Spleen (tissue), 11 donors: ENCODE data around the gene GDPD5. TPM values are rescaled to one million over a fixed set of nuclear protein-coding genes. Genes with fewer than 3 reads are reported as not detected.
A peak's percentile ranks its signal among the peaks of the same experiment; 100 is the strongest.

Experiments
- DNase-seq: peaks from one replicate; pipeline ENCODE4 v3.0.0-alpha.2; 2020
- H3K27ac ChIP-seq, 8 donors: fragments of 200-600 bp; sonication (generic) in 7 of 8; 1 replicate in 4 of 8; 2 replicates in 4 of 8; pipeline versions ENCODE4 v1.5.0 to v1.8.0; 2016 to 2021; ENCODE audit warnings: inconsistent platforms in 4 of 8, mild to moderate bottlenecking in 4 of 8, moderate library complexity in 1 of 8
- H3K27me3 ChIP-seq, 7 donors: fragments of 200-600 bp; sonication (generic) in 6 of 7; replicated peaks in 1 of 7; 1 replicate in 4 of 7; 2 replicates in 3 of 7; pipeline versions ENCODE4 v1.5.0 to v1.8.0; 2016 to 2021; ENCODE audit warnings: inconsistent platforms in 3 of 7, mild to moderate bottlenecking in 1 of 7
- H3K36me3 ChIP-seq, 6 donors: fragments of 200-600 bp; sonication (generic) in 5 of 6; 1 replicate in 4 of 6; 2 replicates in 2 of 6; pipeline versions ENCODE4 v1.5.0 to v1.8.0; 2016 to 2021; ENCODE audit warnings: inconsistent platforms in 2 of 6
- H3K4me1 ChIP-seq, 6 donors: fragments of 200-600 bp; sonication (generic) in 5 of 6; 1 replicate in 3 of 6; 2 replicates in 3 of 6; pipeline versions ENCODE4 v1.5.0 to v1.8.0; 2016 to 2021; ENCODE audit warnings: inconsistent platforms in 3 of 6
- H3K4me3 ChIP-seq, 8 donors: fragments of 200-600 bp; sonication (generic) in 7 of 8; 1 replicate in 4 of 8; 2 replicates in 4 of 8; pipeline versions ENCODE4 v1.5.0 to v1.8.0; 2016 to 2021; ENCODE audit warnings: inconsistent platforms in 4 of 8, mild to moderate bottlenecking in 4 of 8, moderate library complexity in 2 of 8
- H3K9me3 ChIP-seq, 8 donors: fragments of 200-600 bp; sonication (generic) in 7 of 8; 1 replicate in 4 of 8; 2 replicates in 4 of 8; pipeline versions ENCODE4 v1.5.0 to v1.8.0; 2016 to 2021; ENCODE audit warnings: inconsistent platforms in 4 of 8
- CTCF ChIP-seq, 11 experiments: fragments of 200-600 bp in 7 of 11; fragments of 450-650 bp in 4 of 11; sonication (generic) in 4 of 11; IDR thresholded peaks in 8 of 11; conservative IDR thresholded peaks in 3 of 11; 1 replicate in 7 of 11; 2 replicates in 4 of 11; pipeline versions ENCODE4 v1.4.0 to v1.8.0; 2016 to 2021; ENCODE audit warnings: antibody characterized with exemption in 11 of 11, inconsistent platforms in 4 of 11, mild to moderate bottlenecking in 1 of 11
- POLR2A ChIP-seq, 3 donors: fragments of 450-650 bp; IDR thresholded peaks; one replicate each; pipeline ENCODE4 v1.5.1; 2017; ENCODE audit warnings: antibody characterized with exemption in 3 of 3, mild to moderate bottlenecking in 1 of 3
- POLR2AphosphoS5 ChIP-seq, 3 donors: sonication (generic); formaldehyde crosslinking; IDR thresholded peaks; one replicate each; pipeline ENCODE4 v1.5.1; 2017; ENCODE audit warnings: antibody characterized with exemption in 3 of 3
- WGBS, 5 donors: extraction: QIAGEN DNeasy Blood & Tissue Kit in 3 of 5; methylation state at CpG; one replicate each; pipeline versions ENCODE4 v1.1.5 to v1.1.7; 2013 to 2018; 5-methylcytosine and 5-hydroxymethylcytosine counted together
- intact Hi-C: fragments of 100-400 bp; cut with DNase I; formaldehyde crosslinking; loops from one replicate; pipeline ENCODE4 v1.15.0; 2023; ENCODE audit warnings: low total_unique reads
- polyA plus RNA-seq, 3 donors: library from polyadenylated mRNA; stranded (reverse); fragments of 200-250 nt; gene quantifications; one replicate each; pipeline ENCODE4 v1.2.1, GENCODE V29; 2013
- total RNA-seq, 7 donors: library from RNA; depleted of rRNA in 3 of 7; stranded (reverse); fragments of >200 nt in 3 of 7; fragmentation: NEBNext Ultra II Directional in 4 of 7; extraction: Animal tissue kit (Norgen Biotek cat#: 25700) in 4 of 7; gene quantifications; one replicate each; pipeline versions ENCODE4 v1.1.0 to v1.2.1, GENCODE V29; 2016 to 2021
- donor health status: healthy with polysubstance abuse.
- donor health status: DM: no; HTN: no; CAD: no; lungs with moderate emphysema.
- donor health status: DM: no; HTN: no; CAD: no.
- donor health status: Bipolar disorder and iron deficiency.
- donor health status: healthy.
- donor health status: DM: no; HTN: no; CAD: no.
- donor health status: DM: yes; HTN: yes; CAD: no.

Gene GDPD5
- total and polyA plus RNA-seq, 10 donors, result 44.6 to 273 (median 146) TPM

GRCh38 chr11:75505916-75506692 lies 19.6 kb downstream of the GDPD5 start:
- intact Hi-C loops, result no loop called here
- DNase-seq, result no peak
- Histone ChIP-seq H3K36me3 (no peaks in the 10 kb centered on the region), H3K27me3 (no peaks in the 10 kb centered on the region), H3K9me3 (no peaks in the 10 kb centered on the region), H3K27ac (peak overlapping the region in 2 of 8 donors; percentile 62 to 87), H3K4me1 (peaks cover 18 to 85% (median 49%) of the 10 kb centered on the region in 6 donors), H3K4me3 (no peak overlapping the region)
- 82 to 90% (median 84%) methylated on average over 10 to 11 of the region's 11 CpGs for WGBS, 5 donors
- no peak for TF ChIP-seq POLR2AphosphoS5 (IDR thresholded peaks at IDR 0.05)
- no peak for TF ChIP-seq CTCF (IDR thresholded peaks at IDR 0.05 in 8 of 11, conservative IDR thresholded peaks at IDR 0.05 in 3 of 11)
- TF ChIP-seq POLR2A (IDR thresholded peaks at IDR 0.05), result no peak

DNA sequence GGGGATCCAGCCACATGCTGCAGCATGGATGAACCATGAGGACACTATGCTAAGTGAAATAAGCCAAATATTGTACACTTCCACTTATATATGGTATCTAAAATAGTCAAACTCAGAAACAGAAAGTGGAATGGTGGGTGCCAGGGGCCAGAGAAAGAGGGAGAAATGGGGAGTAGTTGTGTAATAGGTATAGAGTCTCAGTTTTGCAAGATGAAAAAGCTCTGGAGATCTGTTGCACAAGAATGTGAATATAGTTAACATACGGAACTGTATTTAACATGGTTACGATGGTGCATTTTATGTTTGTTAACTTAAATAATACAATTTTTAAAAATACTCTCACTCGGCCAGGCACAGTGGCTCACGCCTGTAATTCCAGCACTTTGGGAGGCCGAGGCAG lies 21.2 kb downstream of the GDPD5 start:
- H3K9me3 ChIP-seq, result no peaks in the 10 kb centered on the region
- no peak overlapping the region for H3K4me3 ChIP-seq
- peaks cover 16 to 84% (median 40%) of the 10 kb centered on the region in 6 donors for H3K4me1 ChIP-seq
- no peaks in the 10 kb centered on the region for H3K36me3 ChIP-seq
- H3K27ac ChIP-seq, result no peak overlapping the region
- TF ChIP-seq CTCF (IDR thresholded peaks at IDR 0.05 in 8 of 11, conservative IDR thresholded peaks at IDR 0.05 in 3 of 11) (no peak), POLR2A (IDR thresholded peaks at IDR 0.05) (no peak), POLR2AphosphoS5 (IDR thresholded peaks at IDR 0.05) (no peak)
- 71 to 86% (median 80%) methylated on average over 5 of the region's 5 CpGs for WGBS, 5 donors
- intact Hi-C loops, result no loop called here
- DNase-seq, result no peak
- H3K27me3 ChIP-seq, result no peaks in the 10 kb centered on the region

DNA sequence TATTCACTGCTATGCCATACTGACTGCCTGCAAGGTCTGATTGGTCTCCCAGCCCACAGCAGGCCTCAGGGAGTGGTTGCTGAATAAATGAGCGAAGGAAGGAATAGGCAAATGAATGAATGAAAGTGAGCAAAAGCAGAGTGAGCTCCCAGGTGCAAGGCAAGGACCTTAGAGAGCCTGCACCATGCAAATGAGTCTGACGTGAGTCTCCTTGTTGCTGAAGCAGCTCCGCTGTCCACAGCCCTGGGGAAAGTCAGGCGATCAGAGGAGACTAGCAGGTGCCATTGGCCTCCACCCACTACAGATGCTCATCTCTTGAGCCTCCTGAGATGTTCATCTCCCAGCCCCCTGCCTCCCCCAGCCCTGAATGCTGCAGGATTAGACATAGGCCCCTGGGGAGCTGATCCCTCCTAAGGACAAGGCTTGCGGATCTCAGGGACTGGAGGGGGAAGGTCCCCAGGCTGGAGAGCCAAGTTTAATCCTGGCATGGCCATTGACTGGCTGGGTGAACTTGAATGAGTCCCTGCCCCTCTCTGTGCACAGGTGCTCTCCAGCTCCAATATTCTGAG lies 22.1 kb downstream of the GDPD5 start:
- Histone ChIP-seq H3K36me3 (no peaks in the 10 kb centered on the region), H3K27ac (peak overlapping the region in 1 of 8 donors; percentile 5), H3K9me3 (no peaks in the 10 kb centered on the region), H3K4me3 (no peak overlapping the region), H3K27me3 (no peaks in the 10 kb centered on the region), H3K4me1 (peaks cover 7 to 84% (median 31%) of the 10 kb centered on the region in 6 donors)
- intact Hi-C loops, result no loop called here
- DNase-seq, result no peak
- TF ChIP-seq CTCF (IDR thresholded peaks at IDR 0.05 in 8 of 11, conservative IDR thresholded peaks at IDR 0.05 in 3 of 11), result no peak
- TF ChIP-seq POLR2A (IDR thresholded peaks at IDR 0.05), result no peak
- no peak for TF ChIP-seq POLR2AphosphoS5 (IDR thresholded peaks at IDR 0.05)
- 78 to 89% (median 85%) methylated on average over 5 of the region's 5 CpGs for WGBS, 5 donors

GRCh38 chr11:75502138-75502537 lies 23.6 kb downstream of the GDPD5 start:
- TF ChIP-seq CTCF (IDR thresholded peaks at IDR 0.05 in 8 of 11, conservative IDR thresholded peaks at IDR 0.05 in 3 of 11) (no peak), POLR2AphosphoS5 (IDR thresholded peaks at IDR 0.05) (no peak), POLR2A (IDR thresholded peaks at IDR 0.05) (no peak)
- no peaks in the 10 kb centered on the region for H3K9me3 ChIP-seq
- no peak for DNase-seq
- H3K4me1 ChIP-seq, result peaks cover 0 to 80% (median 17%) of the 10 kb centered on the region in 6 donors
- H3K36me3 ChIP-seq, result no peaks in the 10 kb centered on the region
- 60 to 84% (median 74%) methylated on average over 1 of the region's 1 CpG for WGBS, 5 donors
- intact Hi-C loops, result no loop called here
- no peak overlapping the region for H3K4me3 ChIP-seq
- H3K27me3 ChIP-seq, result no peaks in the 10 kb centered on the region
- H3K27ac ChIP-seq, result no peak overlapping the region
